Breast epithelium (tissue), 4 donors: ENCODE results near the gene NUTF2. TPM values are rescaled to one million over a fixed set of nuclear protein-coding genes. Genes with fewer than 3 reads are reported as not detected.

Experiments used
- DNase-seq, 2 donors: peaks; one replicate each; pipeline ENCODE4 v3.0.0-alpha.2; 2019; ENCODE audit warnings: low spot score in 2 of 2
- H3K27ac ChIP-seq, 2 donors: fragments of 200-600 bp; sonication (generic) in 1 of 2; one replicate each; pipeline ENCODE4 v1.5.1; 2016 to 2019; ENCODE audit warnings: mild to moderate bottlenecking in 1 of 2
- H3K27me3 ChIP-seq, 2 donors: fragments of 200-600 bp; sonication (generic) in 1 of 2; one replicate each; pipeline versions ENCODE4 v1.5.1 to v1.6.0; 2017 to 2019; ENCODE audit warnings: control low read depth in 1 of 2, mild to moderate bottlenecking in 1 of 2
- H3K36me3 ChIP-seq: fragments of 200-600 bp; one replicate; pipeline ENCODE4 v1.5.1; 2019
- H3K4me1 ChIP-seq, 2 donors: fragments of 200-600 bp; sonication (generic); one replicate each; pipeline ENCODE4 v1.5.1; 2016 to 2019; ENCODE audit warnings: control low read depth in 1 of 2
- H3K4me3 ChIP-seq, 3 donors: fragments of 200-600 bp; sonication (generic); 1 replicate in 2 of 3; 2 replicates in 1 of 3; pipeline ENCODE4 v1.5.1; 2016 to 2019; ENCODE audit warnings: mild to moderate bottlenecking in 3 of 3, moderate library complexity in 2 of 3
- H3K9me3 ChIP-seq, 2 donors: fragments of 200-600 bp; sonication (generic) in 1 of 2; one replicate each; pipeline ENCODE4 v1.5.1; 2016 to 2019; ENCODE audit warnings: control low read depth in 1 of 2
- CTCF ChIP-seq, 3 donors: fragments of 450-650 bp; IDR thresholded peaks; one replicate each; pipeline ENCODE4 v1.5.1; 2016 to 2017; ENCODE audit warnings: antibody characterized with exemption in 3 of 3, mild to moderate bottlenecking in 3 of 3, moderate library complexity in 3 of 3
- POLR2A ChIP-seq: fragments of 450-650 bp; IDR thresholded peaks from one replicate; pipeline ENCODE4 v1.6.1; 2016; ENCODE audit warnings: antibody characterized with exemption, mild to moderate bottlenecking, moderate library complexity
- POLR2AphosphoS5 ChIP-seq, 3 donors: sonication (generic); formaldehyde crosslinking; IDR thresholded peaks; one replicate each; pipeline ENCODE4 v1.6.1; 2017; ENCODE audit warnings: antibody characterized with exemption in 3 of 3
- intact Hi-C: fragments of 100-400 bp; cut with DNase I; formaldehyde crosslinking; loops from one replicate; pipeline ENCODE4 v1.15.1; 2023; ENCODE audit warnings: low total_unique reads
- total RNA-seq, 3 donors: library from RNA; depleted of rRNA; stranded (reverse); fragments of >200 nt; gene quantifications; one replicate each; pipeline ENCODE4 v1.1.0, GENCODE V29; 2016

The NUTF2 gene
- total RNA-seq, 3 donors from 2014 or later: 91.5 to 168 (median 94.8) TPM

- DNase-seq: no peak
- no peak for TF ChIP-seq POLR2AphosphoS5 (IDR thresholded peaks at IDR 0.05)
- no peak for TF ChIP-seq CTCF (IDR thresholded peaks at IDR 0.05)
- TF ChIP-seq POLR2A: no peak
- H3K4me3 ChIP-seq: peak overlapping the region; percentile 82 to 98 (median 97)
- no peaks in the 10 kb centered on the region for H3K9me3 ChIP-seq
- H3K27ac ChIP-seq: peak overlapping the region; percentile 86 to 88
- H3K4me1 ChIP-seq: peaks cover 0 to 20% of the 10 kb centered on the region in 2 donors
- no peaks in the 10 kb centered on the region for H3K27me3 ChIP-seq
- intact Hi-C loops: loop anchor here (10.0 kb wide), 1 partner anchor 173 kb away; no protein-coding TSS in a partner anchor
- H3K36me3 ChIP-seq: no peaks in the 10 kb centered on the region
Observed at GRCh38 chr16:67872131-67872630, 25.4 kb downstream of the NUTF2 start.

GRCh38 chr16:67872631-67873434, 26.1 kb downstream of the NUTF2 start, which contains the start of gene EDC4:
Gene EDC4, plus strand, starts transcription at chr16:67873052. Its CDS starts 210 bp downstream, at chr16:67873262.
- Histone ChIP-seq H3K27ac (peak within 1 kb of the TSS; percentile 86 to 88), H3K4me1 (peaks cover 0 to 20% of the 10 kb centered on the region in 2 donors), H3K27me3 (no peaks in the 10 kb centered on the region), H3K9me3 (no peaks in the 10 kb centered on the region), H3K36me3 (peaks cover 6% of the 10 kb centered on the region), H3K4me3 (peak within 1 kb of the TSS; percentile 82 to 98 (median 97))
- no peak for TF ChIP-seq CTCF (IDR thresholded peaks at IDR 0.05)
- TF ChIP-seq POLR2A: peak; percentile 28
- TF ChIP-seq POLR2AphosphoS5 (IDR thresholded peaks at IDR 0.05): peak; percentile 66 to 82 (median 75)
- DNase-seq: peak; percentile 54 to 81
- intact Hi-C loops: loop anchor here (10.0 kb wide), 1 partner anchor 172 kb away; no protein-coding TSS in a partner anchor

GRCh38 chr16:67873435-67874370, 27.0 kb downstream of the NUTF2 start:
- TF ChIP-seq POLR2A: no peak
- TF ChIP-seq POLR2AphosphoS5 (IDR thresholded peaks at IDR 0.05): no peak
- no peak for TF ChIP-seq CTCF (IDR thresholded peaks at IDR 0.05)
- Histone ChIP-seq H3K27ac (peak overlapping the region; percentile 86 to 88), H3K4me1 (peaks cover 0 to 20% of the 10 kb centered on the region in 2 donors), H3K4me3 (peak overlapping the region; percentile 82 to 98 (median 97)), H3K27me3 (no peaks in the 10 kb centered on the region), H3K9me3 (no peaks in the 10 kb centered on the region), H3K36me3 (peaks cover 13% of the 10 kb centered on the region)
- intact Hi-C loops: loop anchor here (10.0 kb wide), 1 partner anchor 171 kb away; no protein-coding TSS in a partner anchor
- DNase-seq: no peak

GRCh38 chr16:67874372-67874771, 27.6 kb downstream of the NUTF2 start:
- Histone ChIP-seq H3K4me3 (peak overlapping the region; percentile 82 to 98 (median 97)), H3K27ac (no peak overlapping the region), H3K27me3 (no peaks in the 10 kb centered on the region), H3K9me3 (no peaks in the 10 kb centered on the region), H3K4me1 (peaks cover 0 to 20% of the 10 kb centered on the region in 2 donors), H3K36me3 (peaks cover 13% of the 10 kb centered on the region)
- DNase-seq: no peak
- TF ChIP-seq POLR2A (no peak), CTCF (IDR thresholded peaks at IDR 0.05) (no peak)
- intact Hi-C loops: loop anchor here (10.0 kb wide), 1 partner anchor 170 kb away; no protein-coding TSS in a partner anchor
